Right ventricle myocardium superior (tissue), 1 donor: ENCODE results near the gene BICC1. TPM values are rescaled to one million over a fixed set of nuclear protein-coding genes. Genes with fewer than 3 reads are reported as not detected.

Source experiments
- ATAC-seq: fragments of 200-7000 bp; cut with Tn5 transposase; one replicate; pipeline ENCODE4 v1.9.1; 2020; ENCODE audit warnings: mild to moderate bottlenecking; ENCODE audit not compliant: poor library complexity
- DNase-seq: peaks from one replicate; pipeline ENCODE4 v3.0.0-alpha.2; 2020
- intact Hi-C: fragments of 100-400 bp; cut with DNase I; formaldehyde crosslinking; loops from one replicate; pipeline ENCODE4 v1.11.2; 2022
- total RNA-seq: library from RNA; stranded (reverse); fragmentation: NEBNext Ultra II Directional; extraction: Animal tissue kit (Norgen Biotek cat#: 25700); gene quantifications from one replicate; pipeline ENCODE4 v1.2.1, GENCODE V29; 2021
- donor health status: DM: no; HTN: yes; CAD: no; lungs with severe emphysema.

The BICC1 gene
- total RNA-seq, 1 donor from 2014 or later: 6.1 TPM

- no peak for ATAC-seq
- intact Hi-C loops: loop anchor here (5.0 to 10.0 kb wide), 2 partner anchors 174 to 842 kb away; no protein-coding TSS in a partner anchor
- no peak for DNase-seq
These were observed 267.8 kb downstream of the BICC1 start for GRCh38 chr10:58780476-58780875.

DNA sequence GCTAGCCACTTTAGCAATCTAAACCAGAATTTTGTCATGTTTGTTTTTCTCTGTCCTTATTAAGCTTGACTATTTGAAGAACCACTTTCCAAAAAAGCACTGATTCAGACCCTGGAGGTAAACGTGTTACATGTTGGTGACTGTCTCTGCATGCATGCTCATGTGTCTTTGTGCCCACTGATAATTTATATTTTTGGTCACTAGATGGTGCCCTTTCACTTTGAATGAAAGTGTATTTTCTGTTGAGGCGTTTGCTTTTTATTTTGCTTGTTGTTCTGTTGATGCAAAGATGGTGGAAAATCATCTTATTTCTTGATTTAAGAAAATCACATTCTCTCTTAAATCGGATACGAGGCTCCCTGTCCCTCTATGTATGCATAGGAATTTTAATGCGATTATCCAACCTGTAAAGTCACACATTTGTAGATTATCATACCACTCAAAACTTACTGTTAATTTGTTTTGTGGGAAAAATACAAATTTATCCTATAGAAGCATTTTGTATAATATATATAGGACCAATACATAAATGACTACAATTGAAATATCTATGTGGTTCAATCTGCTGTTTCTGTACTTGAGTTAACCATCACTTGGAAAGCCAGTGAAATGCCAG lies 269.3 kb downstream of the BICC1 start:
- peak; percentile 58 for ATAC-seq
- intact Hi-C loops: loop anchor here (5.0 to 10.0 kb wide), 2 partner anchors 173 to 840 kb away; no protein-coding TSS in a partner anchor
- DNase-seq: no peak

DNA sequence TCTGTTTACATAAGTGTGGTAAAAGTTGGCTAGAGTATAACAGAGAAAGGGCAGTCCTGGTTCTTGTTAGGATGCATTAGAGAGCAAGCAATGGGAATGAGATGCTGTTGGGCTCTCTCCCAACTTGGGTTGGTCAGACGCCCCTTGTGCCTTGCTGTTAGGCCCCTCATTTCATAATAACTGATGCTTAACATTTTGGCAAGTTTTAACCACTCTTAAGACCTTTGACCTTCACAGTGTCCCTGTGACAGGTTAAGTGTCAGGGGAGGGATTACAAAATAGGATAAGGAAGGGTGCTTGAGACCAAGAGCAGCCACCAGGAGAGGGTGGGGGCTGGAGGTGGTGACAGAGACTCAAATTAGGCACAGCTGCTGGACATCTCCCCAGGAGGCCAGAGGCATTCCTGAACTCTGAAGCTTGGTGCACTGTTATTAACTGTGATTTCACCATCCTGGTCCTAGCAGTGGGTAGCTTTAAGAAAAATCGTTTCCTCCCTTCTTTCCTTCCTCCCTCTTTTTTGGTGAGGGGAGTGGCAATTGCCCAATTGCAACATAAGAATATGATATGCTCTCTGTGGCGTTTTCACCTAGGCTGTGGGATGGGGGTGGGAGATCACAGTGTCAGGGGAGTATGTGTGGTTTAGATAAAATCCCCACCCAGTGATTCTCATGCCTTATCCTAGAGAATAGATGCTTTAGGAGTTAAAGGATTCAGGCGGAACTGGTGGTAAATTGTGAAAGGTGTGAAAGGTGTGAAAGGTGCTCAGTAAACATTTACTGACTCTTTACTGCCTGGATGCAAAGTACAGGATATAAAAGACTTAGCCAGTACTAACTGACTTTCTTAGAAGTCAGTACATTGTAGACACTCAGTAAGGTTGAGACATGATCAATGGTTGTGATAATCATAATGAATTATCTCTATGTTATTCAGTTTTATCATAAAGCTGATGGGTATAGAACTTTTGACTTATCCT lies 270.5 kb downstream of the BICC1 start:
- ATAC-seq: peak; percentile 94
- peak; percentile 79 for DNase-seq
- intact Hi-C loops: loop anchor here (5.0 to 10.0 kb wide), 2 partner anchors 172 to 839 kb away; no protein-coding TSS in a partner anchor

- ATAC-seq (peak; percentile 41), DNase-seq (no peak)
- intact Hi-C loops: loop anchor here (5.0 to 10.0 kb wide), 2 partner anchors 170 to 838 kb away; no protein-coding TSS in a partner anchor
These were observed 271.7 kb downstream of the BICC1 start for GRCh38 chr10:58784361-58784760.

DNA sequence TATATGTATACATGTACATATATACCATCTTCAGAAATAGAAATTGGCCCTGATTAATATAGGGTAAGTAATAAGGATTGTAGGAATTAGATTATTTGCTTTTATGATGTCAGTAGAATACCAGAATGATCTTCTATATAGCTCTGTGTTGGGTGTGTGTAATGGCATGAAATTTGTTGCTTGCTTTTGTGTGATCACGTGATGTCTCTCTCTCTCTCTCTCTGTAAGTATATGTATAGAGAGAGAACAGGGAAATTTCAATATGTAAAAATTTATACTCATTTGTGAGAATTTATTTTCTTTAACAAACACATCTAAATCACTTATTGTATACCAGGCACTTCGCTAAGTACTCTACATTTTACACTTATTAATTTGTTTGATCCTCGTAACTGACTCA lies 272.7 kb downstream of the BICC1 start:
- intact Hi-C loops: loop anchor here (10.0 kb wide), 1 partner anchor 169 kb away; no protein-coding TSS in a partner anchor
- ATAC-seq (no peak), DNase-seq (no peak)

GRCh38 chr10:58791137-58791536 lies 278.5 kb downstream of the BICC1 start:
- intact Hi-C loops: no loop called here
- DNase-seq: no peak
- no peak for ATAC-seq

DNA sequence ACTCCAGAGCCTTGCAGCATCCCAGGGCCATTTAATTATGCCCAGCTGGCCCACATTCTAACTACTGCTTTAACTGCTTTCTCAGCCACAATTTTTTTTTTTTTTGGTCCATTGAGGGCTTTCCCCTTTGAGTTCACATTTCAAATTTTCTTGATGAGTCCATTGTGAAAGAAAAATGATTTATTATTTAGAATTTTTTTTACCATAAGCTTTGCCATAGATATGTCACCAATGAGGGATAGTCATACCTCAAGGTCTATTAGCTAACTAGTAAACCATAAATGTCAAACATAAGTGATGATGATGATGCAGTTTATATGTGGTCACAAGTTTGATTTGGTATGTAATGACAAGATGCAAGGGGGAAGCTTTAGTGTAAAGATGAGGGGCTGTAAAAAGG lies 282.9 kb downstream of the BICC1 start:
- intact Hi-C loops: no loop called here
- ATAC-seq: no peak
- DNase-seq: no peak

DNA sequence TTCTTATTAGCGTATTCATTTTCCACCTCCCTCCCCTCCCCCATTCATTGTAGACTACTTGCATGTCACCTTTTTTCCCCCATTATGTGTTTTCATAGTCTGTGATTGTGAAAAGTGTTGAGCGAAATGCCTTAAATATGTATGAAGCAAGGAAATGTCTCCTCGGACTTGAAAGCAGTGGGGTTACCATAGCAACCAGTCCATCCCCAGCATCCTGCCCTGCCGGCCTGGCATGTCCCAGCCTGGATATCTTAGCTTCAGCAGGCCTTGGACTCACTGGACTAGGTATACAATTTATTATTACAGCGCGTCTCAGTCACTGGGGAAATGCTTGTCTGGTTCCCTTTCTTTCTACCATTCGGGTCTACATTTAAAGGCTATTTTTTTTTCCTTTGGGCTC lies 283.6 kb downstream of the BICC1 start:
- intact Hi-C loops: no loop called here
- ATAC-seq: no peak

GRCh38 chr10:58796824-58797223 lies 284.2 kb downstream of the BICC1 start:
- intact Hi-C loops: no loop called here
- no peak for DNase-seq
- ATAC-seq: no peak

More for the DNA sequence above, 283.6 kb downstream of the BICC1 start:
- DNase-seq: no peak

GRCh38 chr10:58797356-58797755 lies 284.7 kb downstream of the BICC1 start:
- DNase-seq (no peak), ATAC-seq (no peak)
- intact Hi-C loops: no loop called here

- intact Hi-C loops: no loop called here
- ATAC-seq (peak; percentile 27), DNase-seq (no peak)
These were observed 289.4 kb downstream of the BICC1 start for GRCh38 chr10:58802047-58802446.

- DNase-seq (no peak), ATAC-seq (no peak)
- intact Hi-C loops: no loop called here
These were observed 293.7 kb downstream of the BICC1 start for GRCh38 chr10:58806323-58806722.

DNA sequence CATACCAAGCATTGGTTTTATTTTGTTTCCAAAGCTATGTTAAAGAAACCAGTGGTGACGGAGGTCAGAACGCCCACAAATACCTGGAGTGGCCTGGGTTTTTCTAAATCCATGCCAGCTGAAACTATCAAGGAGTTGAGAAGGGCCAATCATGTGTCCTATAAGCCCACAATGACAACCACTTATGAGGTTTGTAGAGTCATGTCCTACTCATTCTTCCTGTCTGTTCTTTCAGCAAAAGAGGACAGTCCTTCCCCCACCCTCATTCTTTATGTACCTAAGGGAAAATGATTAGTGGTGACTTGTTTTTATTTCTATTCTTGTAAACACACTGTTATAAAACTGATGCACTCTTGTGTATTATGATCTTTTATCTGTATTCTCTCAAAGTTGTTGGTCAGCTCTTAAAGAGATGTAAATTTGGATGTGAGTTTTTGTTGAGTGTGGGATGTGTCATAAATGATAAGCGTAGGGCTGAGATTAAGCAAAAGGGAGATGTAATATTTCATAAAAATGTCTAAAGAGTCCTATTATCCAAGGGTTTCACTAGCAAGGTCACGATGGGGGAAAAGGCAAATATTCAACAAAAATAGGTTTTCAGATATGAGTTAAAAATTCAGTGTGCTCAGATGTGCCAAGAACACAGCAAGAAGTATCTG lies 294.4 kb downstream of the BICC1 start:
- intact Hi-C loops: no loop called here
- DNase-seq (no peak), ATAC-seq (no peak)

DNA sequence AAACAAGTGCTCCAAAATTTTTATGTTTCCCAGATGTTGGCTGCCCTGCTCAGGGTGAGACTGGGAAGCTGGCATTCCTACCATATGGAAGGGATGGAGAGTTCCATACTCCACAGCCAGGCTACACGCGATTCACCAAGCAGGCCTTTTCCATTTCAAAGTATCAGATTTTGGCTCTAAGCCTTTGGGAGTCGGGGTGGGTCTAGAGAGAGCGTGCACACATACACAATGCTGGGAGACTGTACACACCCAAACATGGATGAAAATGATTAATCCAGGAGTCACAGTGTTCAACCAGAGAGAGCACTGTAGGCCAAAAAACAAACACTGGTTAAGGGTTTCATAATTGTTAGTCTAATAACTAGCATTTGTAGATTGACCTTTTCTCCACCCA lies 295.0 kb downstream of the BICC1 start:
- ATAC-seq: peak; percentile 59
- intact Hi-C loops: no loop called here

GRCh38 chr10:58810751-58811150 lies 298.1 kb downstream of the BICC1 start:
- no peak for ATAC-seq
- intact Hi-C loops: no loop called here
- DNase-seq: no peak

More for the DNA sequence above, 295.0 kb downstream of the BICC1 start:
- DNase-seq: no peak

DNA sequence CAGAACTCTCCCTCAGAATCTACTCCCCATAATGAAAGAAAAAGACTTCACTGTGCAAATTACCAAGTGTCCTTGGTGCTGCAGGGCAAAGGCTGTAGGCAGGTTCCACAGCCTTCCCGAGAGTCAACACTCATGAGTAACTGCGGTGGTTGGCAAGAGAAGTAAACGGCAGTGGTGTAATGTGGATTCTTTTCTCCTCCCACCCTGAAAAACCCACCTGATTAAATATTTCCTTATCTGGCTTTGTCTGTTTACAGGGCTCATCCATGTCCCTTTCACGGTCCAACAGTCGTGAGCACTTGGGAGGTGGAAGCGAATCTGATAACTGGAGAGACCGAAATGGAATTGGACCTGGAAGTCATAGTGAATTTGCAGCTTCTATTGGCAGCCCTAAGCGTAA lies 300.9 kb downstream of the BICC1 start:
- intact Hi-C loops: no loop called here
- DNase-seq (no peak), ATAC-seq (no peak)

- intact Hi-C loops: no loop called here
- DNase-seq: no peak
- ATAC-seq: peak; percentile 71
These were observed 304.7 kb downstream of the BICC1 start for GRCh38 chr10:58817201-58817846.

GRCh38 chr10:58818900-58819299 lies 306.2 kb downstream of the BICC1 start:
- DNase-seq (no peak), ATAC-seq (no peak)
- intact Hi-C loops: no loop called here

DNA sequence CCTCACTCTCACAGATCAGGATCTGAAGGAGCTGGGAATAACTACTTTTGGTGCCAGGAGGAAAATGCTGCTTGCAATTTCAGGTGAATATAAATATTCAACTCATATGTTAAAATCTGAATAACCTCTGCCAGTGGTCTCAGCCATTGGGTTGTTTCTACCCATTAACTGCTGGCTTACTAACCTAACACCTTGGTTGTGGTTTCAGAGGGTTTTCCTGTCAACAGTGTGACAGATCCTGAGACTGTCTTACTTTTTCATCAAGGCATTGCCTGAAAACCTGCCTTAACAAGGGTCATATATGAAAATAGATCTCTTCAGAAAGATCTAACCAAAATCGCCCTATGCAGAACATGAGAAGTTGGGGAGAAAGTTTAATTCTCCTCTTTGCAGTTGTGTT lies 307.7 kb downstream of the BICC1 start:
- no peak for ATAC-seq
- intact Hi-C loops: no loop called here
- DNase-seq: no peak
